Bronchial epithelial cell (primary cell): ENCODE data around the gene HNRNPA0. TPM values are rescaled to one million over a fixed set of nuclear protein-coding genes. Genes with fewer than 3 reads are reported as not detected.
A peak's percentile ranks its signal among the peaks of the same experiment; 100 is the strongest.
"Not testable (repeated sequence)": the region's sequence is repeated elsewhere in the genome, so short reads cannot be mapped to it uniquely, and the experiment has no call there.

Source experiments
- DNase-seq: peaks from one replicate; pipeline ENCODE4 v3.0.0-alpha.2; 2010; ENCODE audit warnings: low read depth
- FAIRE-seq: peaks from 2 replicates; lab custom pipeline; 2011; peaks lifted over from hg19 to GRCh38; lab: Jason Lieb, UNC
- H3K27me3 ChIP-seq: 2 replicates; pipeline ENCODE4 v1.5.1; 2011; ENCODE audit warnings: low read length; ENCODE audit not compliant: control insufficient read depth, insufficient read depth
- H3K36me3 ChIP-seq: 2 replicates; pipeline ENCODE4 v1.5.1; 2011; ENCODE audit warnings: low read length; ENCODE audit not compliant: control insufficient read depth, insufficient read depth
- H3K4me3 ChIP-seq: 2 replicates; pipeline ENCODE4 v1.5.1; 2011; ENCODE audit warnings: mild to moderate bottlenecking, low read depth, low read length, control low read depth
- total RNA-seq: library from RNA; depleted of rRNA; stranded (reverse); fragments of >200 nt; gene quantifications from 2 replicates; pipeline ENCODE4 v1.2.1, GENCODE V29; 2014
- TF ChIP-seq, protein P1 (sequence below): IDR thresholded peaks from 2 replicates; pipeline ENCODE4 v1.5.1; 2011; ENCODE audit warnings: mild to moderate bottlenecking, moderate library complexity, low read length, control low read depth, inconsistent platforms; ENCODE audit not compliant: insufficient read depth, severe bottlenecking

The HNRNPA0 gene
- total RNA-seq, 1 donor from 2014 or later = 22.1 TPM

DNA sequence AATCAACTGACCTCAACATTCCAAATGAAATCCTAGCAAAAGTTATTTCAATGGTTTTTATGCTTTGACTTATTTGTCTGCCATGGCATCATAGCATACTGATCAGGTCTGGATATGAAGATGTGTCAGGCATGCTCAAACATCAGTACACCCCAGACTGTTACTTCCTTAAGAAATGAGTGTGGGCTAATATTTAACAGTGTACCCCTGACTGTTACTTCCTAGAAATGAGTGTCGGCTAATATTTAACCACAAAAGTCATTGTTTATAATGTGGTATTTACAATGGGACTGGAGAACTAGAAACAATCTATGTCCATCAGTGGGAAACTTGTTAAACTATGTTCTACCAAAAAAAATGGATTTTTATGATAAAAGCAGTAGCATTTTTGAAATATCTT, 38.1 kb upstream of the HNRNPA0 start:
- H3K4me3 ChIP-seq = no peak overlapping the region
- no peak for FAIRE-seq
- no peaks in the 10 kb centered on the region for H3K27me3 ChIP-seq
- TF ChIP-seq, protein P1, sequence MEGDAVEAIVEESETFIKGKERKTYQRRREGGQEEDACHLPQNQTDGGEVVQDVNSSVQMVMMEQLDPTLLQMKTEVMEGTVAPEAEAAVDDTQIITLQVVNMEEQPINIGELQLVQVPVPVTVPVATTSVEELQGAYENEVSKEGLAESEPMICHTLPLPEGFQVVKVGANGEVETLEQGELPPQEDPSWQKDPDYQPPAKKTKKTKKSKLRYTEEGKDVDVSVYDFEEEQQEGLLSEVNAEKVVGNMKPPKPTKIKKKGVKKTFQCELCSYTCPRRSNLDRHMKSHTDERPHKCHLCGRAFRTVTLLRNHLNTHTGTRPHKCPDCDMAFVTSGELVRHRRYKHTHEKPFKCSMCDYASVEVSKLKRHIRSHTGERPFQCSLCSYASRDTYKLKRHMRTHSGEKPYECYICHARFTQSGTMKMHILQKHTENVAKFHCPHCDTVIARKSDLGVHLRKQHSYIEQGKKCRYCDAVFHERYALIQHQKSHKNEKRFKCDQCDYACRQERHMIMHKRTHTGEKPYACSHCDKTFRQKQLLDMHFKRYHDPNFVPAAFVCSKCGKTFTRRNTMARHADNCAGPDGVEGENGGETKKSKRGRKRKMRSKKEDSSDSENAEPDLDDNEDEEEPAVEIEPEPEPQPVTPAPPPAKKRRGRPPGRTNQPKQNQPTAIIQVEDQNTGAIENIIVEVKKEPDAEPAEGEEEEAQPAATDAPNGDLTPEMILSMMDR = no peak
- DNase-seq = no peak
- H3K36me3 ChIP-seq = no peaks in the 10 kb centered on the region

DNA sequence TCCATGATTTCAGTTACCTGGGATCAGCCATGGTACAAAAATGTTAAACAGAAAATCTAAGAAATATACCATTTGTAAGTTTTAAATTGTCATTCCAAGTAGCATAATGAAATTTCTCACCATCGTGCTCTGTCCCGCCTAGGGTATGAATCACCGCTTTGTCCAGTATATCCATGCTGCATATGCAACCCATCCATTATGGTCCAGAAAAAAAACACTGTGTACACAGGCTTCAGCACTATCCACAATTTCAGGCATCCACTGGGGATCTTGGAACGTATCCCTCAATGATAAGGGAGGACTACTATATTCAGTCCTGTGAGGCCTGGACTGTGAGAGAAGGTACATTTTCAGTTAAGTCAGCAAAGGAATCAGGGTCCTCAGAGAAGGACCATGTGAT, 37.6 kb upstream of the HNRNPA0 start:
- TF ChIP-seq, protein P1 = no peak

DNA sequence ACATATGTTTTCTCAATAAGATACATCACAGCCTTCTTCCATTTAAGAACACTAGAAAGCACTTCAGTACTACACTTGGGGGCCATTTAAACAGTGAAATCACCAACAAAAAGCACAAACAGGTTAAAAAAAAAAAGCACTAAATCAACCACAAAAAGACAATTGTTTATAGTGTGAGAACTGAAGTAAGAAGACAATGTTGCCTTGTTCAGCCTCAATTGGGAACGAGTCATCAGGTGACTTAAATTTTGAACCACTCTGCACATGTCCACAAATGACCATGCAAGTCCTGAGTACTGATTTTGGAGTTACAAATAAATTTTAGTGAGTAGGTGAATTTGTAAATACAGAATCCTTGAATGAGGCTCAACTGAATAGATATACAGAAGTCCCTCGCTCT, 37.2 kb upstream of the HNRNPA0 start:
- H3K4me3 ChIP-seq = no peak overlapping the region
- TF ChIP-seq, protein P1 = no peak
- H3K36me3 ChIP-seq = no peaks in the 10 kb centered on the region
- no peaks in the 10 kb centered on the region for H3K27me3 ChIP-seq
- no peak for DNase-seq
- no peak for FAIRE-seq

More for the DNA sequence above, 37.6 kb upstream of the HNRNPA0 start:
- no peaks in the 10 kb centered on the region for H3K36me3 ChIP-seq
- DNase-seq (no peak), FAIRE-seq (peak; percentile 86)
- no peaks in the 10 kb centered on the region for H3K27me3 ChIP-seq
- no peak overlapping the region for H3K4me3 ChIP-seq

DNA sequence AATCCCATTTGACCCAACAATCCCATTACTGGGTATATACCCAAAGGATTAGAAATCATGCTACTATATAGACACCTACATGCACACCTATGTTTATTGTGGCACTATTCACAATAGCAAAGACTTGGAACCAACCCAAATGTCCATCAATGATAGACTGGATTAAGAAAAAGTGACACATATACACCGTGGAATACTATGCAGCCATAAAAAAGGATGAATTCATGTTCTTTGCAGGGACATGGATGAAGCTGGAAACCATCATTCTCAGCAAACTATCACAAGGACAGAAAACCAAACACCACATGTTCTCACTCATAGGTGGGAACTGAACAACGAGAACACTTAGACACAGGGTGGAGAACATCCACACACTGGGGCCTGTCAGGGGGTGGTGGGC, 34.4 kb upstream of the HNRNPA0 start:
- not testable (repeated sequence) for H3K27me3 ChIP-seq, FAIRE-seq, H3K36me3 ChIP-seq, DNase-seq, H3K4me3 ChIP-seq

DNA sequence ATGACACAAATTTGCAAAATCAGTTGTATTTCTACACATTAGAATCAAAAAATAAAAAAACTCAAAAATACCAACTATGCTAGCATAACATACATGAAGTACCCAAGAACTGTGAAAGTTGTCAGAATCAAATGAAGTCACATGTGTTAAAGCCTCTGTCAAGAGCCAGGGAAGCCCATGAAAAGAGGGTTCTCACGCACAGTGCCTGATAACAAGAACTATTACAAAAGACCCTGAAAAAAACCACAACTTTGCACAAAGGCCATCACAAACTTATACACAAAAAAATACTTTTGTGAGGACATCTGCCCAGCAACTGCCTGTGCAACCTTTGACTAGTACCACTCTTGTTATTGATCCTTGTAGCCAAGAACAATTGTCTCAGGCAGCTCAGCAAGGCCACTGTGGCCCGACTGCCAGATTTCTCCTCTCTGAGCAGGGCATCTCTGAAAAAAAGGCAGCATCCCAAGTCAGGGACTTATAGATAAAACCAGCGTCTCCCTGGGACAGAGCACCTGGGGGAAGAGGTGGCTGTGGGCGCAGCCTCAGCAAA, 28.9 kb upstream of the HNRNPA0 start:
- peaks cover 2% of the 10 kb centered on the region for H3K27me3 ChIP-seq
- no peaks in the 10 kb centered on the region for H3K36me3 ChIP-seq
- FAIRE-seq (no peak), DNase-seq (no peak)
- no peak overlapping the region for H3K4me3 ChIP-seq
- TF ChIP-seq, protein P1 = no peak

DNA sequence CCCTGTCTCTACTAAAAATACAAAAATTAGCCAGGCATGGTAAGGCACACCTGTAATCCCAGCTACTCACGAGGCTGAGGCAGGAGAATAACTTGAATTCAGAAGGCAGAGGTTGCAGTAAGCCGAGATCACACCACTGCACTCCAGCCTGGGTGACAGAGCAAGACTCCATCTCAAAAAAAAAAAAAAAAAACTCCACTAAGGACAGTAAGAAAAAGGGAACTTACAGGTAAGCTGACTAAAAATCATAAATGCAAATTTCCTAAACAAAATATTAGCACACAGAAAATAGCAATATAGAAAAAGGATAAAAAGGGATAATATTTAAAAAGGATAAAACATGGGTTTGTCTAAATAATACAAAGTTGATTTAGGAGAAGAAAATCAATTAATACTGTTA, 27.9 kb upstream of the HNRNPA0 start:
- FAIRE-seq = no peak
- DNase-seq = no peak
- Histone ChIP-seq H3K27me3 (peaks cover 2% of the 10 kb centered on the region), H3K4me3 (no peak overlapping the region), H3K36me3 (no peaks in the 10 kb centered on the region)
- TF ChIP-seq, protein P1 = no peak
